Activated CD8-positive, alpha-beta memory T cell treated with anti-CD3 and anti-CD28 coated beads, Interleukin-2, amount 10 ng/mL, durations not matched to agents 7 days and 5 days (primary cell): Measurements from ENCODE around the gene ANKRD63. TPM values are rescaled to one million over a fixed set of nuclear protein-coding genes. Genes with fewer than 3 reads are reported as not detected.
A peak's percentile ranks its signal among the peaks of the same experiment; 100 is the strongest.

Source experiments
- ATAC-seq: fragments of 150-1000 bp; cut with Tn5 transposase; one replicate; pipeline ENCODE4 v1.10.0; 2021; ENCODE audit warnings: moderate library complexity
- CTCF ChIA-PET: fragments of 350-600 bp; sonication (Branson Sonifier 250); formaldehyde crosslinking; loops from one replicate; lab custom pipeline; 2021; ENCODE audit warnings: antibody characterized with exemption; lab: Charles Lee
- DNase-seq: peaks from one replicate; pipeline ENCODE4 v3.0.0-alpha.2; 2020
- H3K27ac Mint-ChIP-seq: one replicate; pipeline ENCODE4 v1.8.0; 2021; ENCODE audit warnings: mild to moderate bottlenecking, mixed read lengths
- H3K27me3 Mint-ChIP-seq: one replicate; pipeline ENCODE4 v1.8.0; 2021; ENCODE audit warnings: mixed read lengths
- H3K36me3 Mint-ChIP-seq: one replicate; pipeline ENCODE4 v1.8.0; 2021; ENCODE audit warnings: mild to moderate bottlenecking, mixed read lengths
- H3K4me1 Mint-ChIP-seq: one replicate; pipeline ENCODE4 v1.8.0; 2021; ENCODE audit warnings: mixed read lengths
- H3K4me3 Mint-ChIP-seq: one replicate; pipeline ENCODE4 v1.8.0; 2021; ENCODE audit warnings: mild to moderate bottlenecking, moderate library complexity, mixed read lengths
- H3K9me3 Mint-ChIP-seq: one replicate; pipeline ENCODE4 v1.8.0; 2022; ENCODE audit warnings: low read depth, mixed read lengths
- total RNA-seq, 2 experiments: library from RNA; stranded (reverse); gene quantifications; one replicate each; pipeline ENCODE4 v1.2.3, GENCODE V29; 2021

The ANKRD63 gene
- total RNA-seq, 2 experiments from 2014 or later, result not detected

DNA sequence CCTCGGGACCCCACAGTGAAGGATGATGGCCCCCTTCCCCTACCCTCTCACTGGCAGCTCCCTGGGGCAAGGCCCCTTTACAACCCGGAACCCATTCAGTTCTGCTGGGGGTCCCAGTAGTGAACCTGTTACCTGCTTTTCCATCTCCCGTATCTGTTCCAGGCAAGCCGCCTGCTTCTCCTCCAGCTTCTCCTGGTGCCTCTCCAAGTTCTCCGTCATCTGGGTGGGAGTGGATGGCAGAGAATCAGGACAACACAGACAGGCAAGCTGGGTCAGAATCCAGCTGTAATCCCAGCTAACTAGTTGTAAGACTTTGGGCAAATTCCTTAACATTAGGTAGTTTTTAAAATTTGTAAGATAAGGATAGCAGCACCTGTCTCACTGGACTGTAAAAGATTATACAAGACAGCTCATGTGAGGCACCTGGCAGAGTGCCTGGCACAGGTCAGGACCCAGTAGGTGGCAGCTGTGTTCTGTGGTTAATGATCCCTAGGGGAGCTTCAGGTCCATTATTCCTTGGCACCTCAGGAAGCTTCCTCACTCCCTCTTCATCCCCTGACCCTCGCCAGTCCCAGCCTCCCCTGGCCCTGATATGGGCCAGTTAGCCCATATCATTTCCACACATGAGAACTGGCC is 6.4 kb upstream of the ANKRD63 start:
- no peak for DNase-seq
- no peaks in the 10 kb centered on the region for H3K9me3 Mint-ChIP-seq
- no peak overlapping the region for H3K4me3 Mint-ChIP-seq
- no peaks in the 10 kb centered on the region for H3K4me1 Mint-ChIP-seq
- no peak overlapping the region for H3K27ac Mint-ChIP-seq
- CTCF ChIA-PET, result interaction anchor here (0.8 to 9.2 kb wide), 7 partner anchors 10 to 168 kb away, joined by 3 to 101 read pairs (median 8); partner anchors contain the start of genes INAFM2 and PLCB2
- no peaks in the 10 kb centered on the region for H3K36me3 Mint-ChIP-seq
- no peak for ATAC-seq
- H3K27me3 Mint-ChIP-seq, result peaks cover 2% of the 10 kb centered on the region

DNA sequence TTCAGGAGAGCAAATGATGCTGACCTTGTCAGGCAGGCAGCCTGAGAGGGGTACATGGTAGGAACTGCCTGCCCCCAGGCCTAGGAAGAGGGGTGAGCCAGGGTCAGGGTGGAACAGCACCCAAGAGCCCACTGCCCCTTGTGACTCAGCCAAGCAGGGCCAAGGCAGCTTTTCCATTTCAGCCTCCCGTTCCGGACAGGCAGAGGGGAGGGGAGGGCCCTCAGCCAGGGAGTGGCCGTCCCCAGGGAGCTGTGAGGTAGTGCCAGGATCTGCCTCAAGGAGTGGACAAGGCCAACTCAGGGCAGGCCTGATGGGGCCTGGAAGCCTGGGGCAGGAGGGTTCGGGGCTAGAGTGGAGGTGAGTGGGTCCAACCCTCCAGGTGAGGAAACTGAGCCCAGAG is 5.1 kb upstream of the ANKRD63 start:
- Mint-ChIP-seq H3K4me3 (no peak overlapping the region), H3K27ac (no peak overlapping the region), H3K27me3 (peaks cover 12% of the 10 kb centered on the region), H3K9me3 (no peaks in the 10 kb centered on the region), H3K36me3 (no peaks in the 10 kb centered on the region), H3K4me1 (no peaks in the 10 kb centered on the region)
- ATAC-seq, result no peak
- CTCF ChIA-PET, result interaction anchor here (1.3 to 9.2 kb wide), 4 partner anchors 9 to 35 kb away, joined by 4 to 101 read pairs (median 10); partner anchors contain the start of genes INAFM2 and PLCB2
- DNase-seq, result no peak

DNA sequence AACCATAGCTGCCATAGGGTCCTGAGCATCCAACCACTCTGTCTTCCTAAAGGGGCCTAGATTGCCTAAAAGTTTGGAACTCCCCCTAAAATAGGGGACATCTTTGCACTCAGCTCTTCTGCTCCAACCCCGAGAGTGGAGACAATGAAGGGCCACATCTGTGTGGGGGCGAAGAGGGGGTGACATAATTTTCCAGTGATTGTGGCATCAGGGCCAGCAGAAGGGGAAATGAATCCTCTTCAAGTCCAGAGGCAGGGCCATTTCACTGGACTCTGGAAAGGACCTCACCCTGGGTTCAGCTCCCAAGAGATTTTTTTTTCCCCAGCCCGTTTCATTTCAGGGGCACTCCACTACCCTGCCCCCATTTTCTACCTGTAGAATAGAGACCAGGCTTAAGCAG is 4.6 kb upstream of the ANKRD63 start:
- peaks cover 12% of the 10 kb centered on the region for H3K27me3 Mint-ChIP-seq
- ATAC-seq (no peak), DNase-seq (no peak)
- H3K4me3 Mint-ChIP-seq, result no peak overlapping the region
- H3K4me1 Mint-ChIP-seq, result no peaks in the 10 kb centered on the region
- CTCF ChIA-PET, result interaction anchor here (1.3 to 9.2 kb wide), 3 partner anchors 8 to 22 kb away, joined by 5 to 101 read pairs (median 16); partner anchors contain the start of gene PLCB2
- H3K9me3 Mint-ChIP-seq, result no peaks in the 10 kb centered on the region
- H3K27ac Mint-ChIP-seq, result no peak overlapping the region
- no peaks in the 10 kb centered on the region for H3K36me3 Mint-ChIP-seq

DNA sequence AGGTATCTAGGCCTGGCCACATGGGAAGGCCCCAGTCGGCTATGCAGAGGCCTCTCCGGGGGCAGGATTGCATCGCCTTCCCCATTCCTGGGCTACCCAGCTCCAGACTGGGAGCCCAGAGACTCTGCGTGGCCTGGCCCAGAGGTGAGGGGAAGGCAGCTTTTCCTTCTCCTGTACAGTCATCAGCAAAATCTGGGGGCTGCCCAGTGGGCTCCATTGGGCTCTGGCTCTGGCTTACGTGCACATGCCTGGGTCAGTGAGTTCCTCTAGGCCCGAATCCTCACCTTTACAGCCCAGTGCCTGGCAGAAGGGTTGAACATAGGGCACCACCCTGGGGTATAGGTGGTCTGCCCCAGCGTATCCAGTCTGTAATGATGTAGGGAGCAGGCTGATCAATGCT is 3.9 kb upstream of the ANKRD63 start:
- Mint-ChIP-seq H3K36me3 (no peaks in the 10 kb centered on the region), H3K27me3 (peaks cover 12% of the 10 kb centered on the region), H3K4me1 (no peaks in the 10 kb centered on the region), H3K27ac (no peak overlapping the region), H3K4me3 (no peak overlapping the region), H3K9me3 (no peaks in the 10 kb centered on the region)
- no peak for ATAC-seq
- CTCF ChIA-PET, result interaction anchor here (1.3 to 9.2 kb wide), 3 partner anchors 7 to 23 kb away, joined by 5 to 101 read pairs (median 16); partner anchors contain the start of gene PLCB2
- no peak for DNase-seq

DNA sequence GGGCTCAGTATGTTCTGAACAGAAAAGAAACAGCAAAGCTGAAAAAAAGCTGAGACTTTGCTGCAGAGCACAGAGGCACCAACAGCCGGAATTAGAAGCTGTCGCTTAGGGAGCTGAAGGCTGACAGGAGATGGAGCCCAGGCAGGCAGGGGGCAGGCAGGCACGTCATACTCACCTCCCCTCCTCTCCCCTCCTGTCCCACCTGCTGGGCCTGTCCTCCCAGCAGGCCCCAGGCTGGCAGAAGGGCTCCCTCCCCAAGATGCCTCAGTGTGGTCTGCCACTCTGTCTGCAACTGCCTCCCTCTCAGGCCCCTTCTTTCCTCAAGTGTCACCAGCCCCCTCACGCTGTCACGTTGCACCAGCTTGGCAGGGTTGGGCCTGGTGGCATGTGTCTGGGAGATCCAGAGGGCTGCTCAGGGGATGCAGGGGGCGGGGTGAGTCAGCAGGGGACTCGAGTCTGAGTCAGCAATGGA is 3.2 kb upstream of the ANKRD63 start:
- Mint-ChIP-seq H3K36me3 (no peaks in the 10 kb centered on the region), H3K4me1 (peaks cover 1% of the 10 kb centered on the region), H3K27me3 (peaks cover 16% of the 10 kb centered on the region), H3K4me3 (no peak overlapping the region), H3K9me3 (no peaks in the 10 kb centered on the region), H3K27ac (no peak overlapping the region)
- DNase-seq, result no peak
- ATAC-seq, result no peak
- CTCF ChIA-PET, result interaction anchor here (1.4 to 9.2 kb wide), 5 partner anchors 12 to 140 kb away, joined by 3 to 101 read pairs (median 32); partner anchors contain the start of gene PLCB2

DNA sequence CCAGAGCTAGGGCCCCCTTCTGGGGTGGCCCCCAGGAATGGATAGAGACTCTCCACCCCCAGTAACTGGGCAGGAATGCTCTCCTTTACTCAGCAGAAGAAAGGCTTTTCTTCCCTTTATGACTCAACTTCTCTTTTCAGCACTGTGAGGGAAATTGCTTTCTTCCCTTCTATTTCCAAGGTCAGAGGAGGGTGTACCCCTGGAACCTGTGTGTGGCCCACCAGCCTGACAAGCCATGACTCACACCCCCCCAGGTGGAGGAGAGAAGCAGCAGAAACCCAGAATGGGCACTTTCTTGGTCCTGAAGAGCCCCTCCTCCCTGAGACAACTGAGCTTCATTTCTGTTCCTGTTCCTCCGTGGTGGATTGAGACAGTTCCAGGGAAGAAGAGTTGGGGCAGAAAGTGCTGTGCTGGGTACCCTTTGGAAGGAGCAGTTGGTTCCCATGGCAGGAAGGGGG is 2.7 kb upstream of the ANKRD63 start:
- H3K27ac Mint-ChIP-seq, result no peak overlapping the region
- no peak for DNase-seq
- H3K27me3 Mint-ChIP-seq, result peaks cover 21% of the 10 kb centered on the region

DNA sequence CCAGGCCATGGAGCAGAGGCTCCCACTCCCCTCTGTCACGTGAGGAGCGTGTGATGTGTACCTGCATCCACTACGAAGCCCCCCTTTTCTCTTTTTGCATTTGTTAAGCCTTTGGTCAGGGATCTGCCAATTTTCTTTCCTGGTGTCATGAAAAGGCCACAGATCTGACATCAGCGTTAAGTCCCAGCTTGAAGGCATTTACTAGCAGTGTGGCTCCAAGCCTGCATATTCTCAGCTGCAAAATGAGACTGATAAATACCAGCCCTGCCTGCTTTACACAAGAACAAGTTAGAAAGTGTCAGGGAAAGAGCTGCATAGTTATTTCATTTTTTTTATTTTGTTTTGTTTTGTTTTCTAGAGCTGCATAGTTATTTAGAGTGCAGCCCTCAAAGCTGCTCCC is 2.3 kb upstream of the ANKRD63 start:
- DNase-seq (no peak), ATAC-seq (no peak)
- CTCF ChIA-PET, result interaction anchor here (1.4 to 9.2 kb wide), 5 partner anchors 11 to 141 kb away, joined by 3 to 101 read pairs (median 32); partner anchors contain the start of gene PLCB2
- Mint-ChIP-seq H3K9me3 (no peaks in the 10 kb centered on the region), H3K27ac (no peak overlapping the region), H3K36me3 (no peaks in the 10 kb centered on the region), H3K4me3 (no peak overlapping the region), H3K27me3 (peaks cover 25% of the 10 kb centered on the region), H3K4me1 (peaks cover 2% of the 10 kb centered on the region)

More for the DNA sequence above, 2.7 kb upstream of the ANKRD63 start:
- Mint-ChIP-seq H3K36me3 (no peaks in the 10 kb centered on the region), H3K4me3 (no peak overlapping the region), H3K4me1 (peaks cover 2% of the 10 kb centered on the region), H3K9me3 (no peaks in the 10 kb centered on the region)
- CTCF ChIA-PET, result interaction anchor here (1.4 to 9.2 kb wide), 5 partner anchors 11 to 140 kb away, joined by 3 to 101 read pairs (median 32); partner anchors contain the start of gene PLCB2
- ATAC-seq, result no peak

DNA sequence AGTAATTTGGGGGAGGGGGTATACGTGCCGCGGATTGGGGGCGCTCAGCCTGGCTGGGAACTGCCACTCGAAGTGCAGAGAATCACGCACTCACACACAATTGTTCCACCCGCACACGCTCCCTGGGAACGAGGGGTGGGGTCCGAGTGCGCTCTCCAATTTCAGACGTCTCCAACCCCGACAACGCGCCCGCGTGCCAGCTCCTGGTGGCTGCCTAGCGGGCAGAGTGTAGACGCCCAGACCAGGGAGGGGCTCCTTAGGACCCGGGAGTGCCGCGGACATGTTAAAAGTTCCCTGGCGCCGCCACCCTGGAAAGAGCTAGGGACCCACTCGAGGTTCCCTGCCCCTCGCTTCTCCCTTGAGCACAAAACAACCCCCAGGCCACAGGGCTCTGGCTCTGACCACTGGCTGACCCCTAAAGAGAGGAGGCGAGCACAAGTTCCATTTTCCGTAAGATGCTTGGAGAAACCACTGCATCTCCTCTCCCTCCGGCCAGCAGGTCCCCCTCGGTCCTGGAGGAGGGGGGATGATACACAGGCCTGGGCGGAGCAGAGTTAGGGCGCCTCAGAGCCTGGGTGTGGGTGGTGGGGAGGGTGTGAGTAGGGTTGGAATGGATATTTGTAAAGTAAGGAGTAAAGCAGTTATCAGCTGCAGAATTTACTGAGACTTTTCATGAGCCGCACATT is 894 bp upstream of the ANKRD63 start:
- Mint-ChIP-seq H3K9me3 (no peaks in the 10 kb centered on the region), H3K36me3 (no peaks in the 10 kb centered on the region), H3K27ac (no peak overlapping the region), H3K27me3 (peaks cover 36% of the 10 kb centered on the region), H3K4me3 (no peak overlapping the region), H3K4me1 (peaks cover 6% of the 10 kb centered on the region)
- DNase-seq (no peak), ATAC-seq (no peak)
- CTCF ChIA-PET, result interaction anchor here (0.7 to 9.2 kb wide), 8 partner anchors 9 to 129 kb away, joined by 3 to 101 read pairs (median 4); partner anchors contain the start of gene PLCB2

DNA sequence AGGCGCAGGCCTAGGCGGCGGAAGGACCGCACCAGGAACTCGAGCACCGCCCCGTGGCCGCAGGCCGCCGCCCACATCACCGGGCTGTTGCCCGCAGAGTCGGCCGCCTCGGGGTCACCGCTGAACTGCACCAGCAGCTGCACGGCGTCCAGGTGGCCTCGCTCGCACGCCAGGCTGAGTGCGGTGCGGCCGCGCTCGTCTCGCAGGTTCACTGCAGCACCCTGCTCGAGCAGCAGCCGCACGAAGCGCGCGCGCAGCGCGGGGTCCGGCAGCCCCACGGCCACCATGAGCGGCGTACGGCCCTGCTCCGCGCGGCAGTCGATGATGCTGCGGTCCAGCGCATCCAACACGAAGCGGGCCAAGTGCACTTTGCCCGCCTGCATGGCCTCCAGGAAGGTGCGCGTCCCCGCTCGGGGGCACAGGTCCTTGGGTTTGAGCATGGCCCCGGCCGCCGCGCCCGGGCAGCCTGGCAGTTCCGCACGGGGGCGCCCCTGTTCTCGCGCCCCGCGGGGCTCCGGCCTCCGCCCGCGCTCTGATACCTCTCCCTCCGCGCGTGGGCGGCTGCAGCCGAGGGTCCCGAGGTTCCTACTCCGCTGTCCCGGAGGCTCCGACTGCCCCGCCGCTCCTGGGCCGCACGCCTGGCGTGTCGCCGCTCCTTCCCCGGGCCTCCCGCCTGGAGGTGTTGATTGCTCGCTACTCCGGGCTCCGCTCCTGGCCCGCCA is 556 bp downstream of the ANKRD63 start:
- Mint-ChIP-seq H3K4me3 (peak overlapping the region; percentile 58), H3K27me3 (peaks cover 50% of the 10 kb centered on the region), H3K27ac (no peak overlapping the region), H3K9me3 (no peaks in the 10 kb centered on the region), H3K36me3 (no peaks in the 10 kb centered on the region), H3K4me1 (peaks cover 6% of the 10 kb centered on the region)
- CTCF ChIA-PET, result interaction anchor here (0.9 to 9.2 kb wide), 9 partner anchors 8 to 140 kb away, joined by 3 to 101 read pairs (median 3); partner anchors contain the start of gene PLCB2
- DNase-seq (peak; percentile 57), ATAC-seq (peak; percentile 74)

DNA sequence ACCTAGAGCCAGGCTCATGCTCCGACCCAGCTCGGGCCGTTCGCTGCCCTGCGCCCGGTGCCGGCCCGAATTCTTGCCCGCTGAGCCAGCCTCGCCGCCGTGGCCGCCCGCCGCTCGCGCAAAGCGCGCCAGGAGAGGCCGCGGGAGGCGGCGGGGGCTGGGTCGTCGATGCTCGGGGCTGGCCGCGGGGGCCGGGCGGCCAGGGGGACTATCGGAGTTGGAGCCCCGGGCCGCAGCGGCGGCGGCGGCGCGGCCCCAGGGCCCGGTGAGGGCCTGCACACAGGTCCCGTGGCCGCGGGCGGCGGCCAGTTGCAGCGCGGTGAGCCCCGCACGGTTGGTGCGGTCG is 1.1 kb downstream of the ANKRD63 start:
- CTCF ChIA-PET, result interaction anchor here (0.9 to 9.2 kb wide), 3 partner anchors 28 to 140 kb away, joined by 3 to 101 read pairs (median 38); partner anchors contain the start of gene PLCB2
- ATAC-seq (no peak), DNase-seq (no peak)
- H3K4me3 Mint-ChIP-seq, result no peak overlapping the region
- no peaks in the 10 kb centered on the region for H3K9me3 Mint-ChIP-seq
- H3K27ac Mint-ChIP-seq, result no peak overlapping the region
- no peaks in the 10 kb centered on the region for H3K36me3 Mint-ChIP-seq
- H3K4me1 Mint-ChIP-seq, result peaks cover 6% of the 10 kb centered on the region
- H3K27me3 Mint-ChIP-seq, result peaks cover 56% of the 10 kb centered on the region

DNA sequence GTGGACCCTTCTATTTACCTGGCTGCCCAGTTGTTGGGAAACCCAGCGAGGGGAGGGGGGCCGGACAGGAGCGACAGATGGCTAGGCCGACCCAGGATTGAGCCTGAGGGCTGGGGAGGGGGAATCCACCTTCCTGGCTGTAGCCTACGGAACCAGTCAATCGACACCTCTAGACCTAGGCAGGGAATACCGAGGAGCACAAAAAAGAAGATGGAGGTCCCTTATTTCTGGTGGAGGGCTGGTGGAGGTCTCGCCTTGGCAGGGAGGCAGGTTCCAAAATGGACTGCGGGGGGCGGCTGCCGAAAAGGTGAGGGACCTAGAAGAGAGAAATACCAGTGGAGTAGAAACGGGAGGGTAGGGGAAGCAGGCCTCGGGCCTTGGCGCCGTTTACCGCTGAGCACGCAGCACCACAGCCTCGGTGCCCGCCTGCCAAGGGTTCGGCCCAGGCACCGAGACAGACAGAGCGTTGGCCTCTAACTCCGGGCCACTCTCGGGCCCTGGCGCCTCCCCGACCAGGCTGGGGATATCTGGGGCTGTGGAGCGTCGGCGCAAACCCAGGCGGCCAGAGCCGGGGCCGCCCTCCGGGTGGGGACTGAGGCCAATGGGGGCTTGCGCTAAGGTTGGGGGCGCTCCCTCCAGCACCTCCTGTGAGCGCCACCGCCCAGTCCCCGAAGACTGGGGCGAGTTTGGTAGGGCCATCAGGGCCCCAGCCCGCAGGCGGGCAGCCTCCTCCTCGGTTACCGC is 1.6 kb downstream of the ANKRD63 start:
- Mint-ChIP-seq H3K4me3 (no peak overlapping the region), H3K36me3 (no peaks in the 10 kb centered on the region), H3K27me3 (peaks cover 57% of the 10 kb centered on the region), H3K4me1 (peaks cover 6% of the 10 kb centered on the region), H3K9me3 (no peaks in the 10 kb centered on the region), H3K27ac (no peak overlapping the region)
- CTCF ChIA-PET, result interaction anchor here (1.0 to 10.7 kb wide), 9 partner anchors 22 to 241 kb away, joined by 3 to 411 read pairs (median 38); partner anchors contain the start of genes CCDC9B, DISP2, INAFM2 and PLCB2
- ATAC-seq (no peak), DNase-seq (no peak)
